Endometrium (tissue), 2 donors: Measurements from ENCODE around the gene KCNJ5.

Experiments used
- FAIRE-seq: peaks from 2 replicates; lab custom pipeline; 2012; peaks lifted over from hg19 to GRCh38; lab: Jason Lieb, UNC
- donor health status: control.
- donor health status: control.

KCNJ5 gene

DNA sequence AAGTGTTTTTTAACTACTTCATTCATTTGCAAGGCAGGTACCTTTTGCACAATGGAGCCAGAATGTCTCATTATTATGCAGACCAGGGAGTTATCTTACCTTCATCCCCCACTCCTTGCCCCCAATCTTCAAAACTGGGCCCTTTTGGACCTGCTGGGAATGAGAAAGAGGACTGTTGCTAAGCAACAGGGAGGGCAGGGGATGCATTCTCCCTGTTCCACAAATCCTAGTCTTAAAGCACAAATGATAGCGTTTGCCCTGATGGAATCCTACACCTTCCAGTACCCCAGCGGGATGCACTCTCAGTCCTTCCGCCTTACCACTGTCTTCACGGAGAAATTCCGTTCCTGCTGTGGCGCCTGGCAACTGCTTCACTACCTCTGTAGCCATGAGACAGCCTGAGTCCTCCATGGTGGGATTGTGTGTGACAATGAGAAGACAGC lies 20.0 kb upstream of the KCNJ5 start:
- no peak for FAIRE-seq

DNA sequence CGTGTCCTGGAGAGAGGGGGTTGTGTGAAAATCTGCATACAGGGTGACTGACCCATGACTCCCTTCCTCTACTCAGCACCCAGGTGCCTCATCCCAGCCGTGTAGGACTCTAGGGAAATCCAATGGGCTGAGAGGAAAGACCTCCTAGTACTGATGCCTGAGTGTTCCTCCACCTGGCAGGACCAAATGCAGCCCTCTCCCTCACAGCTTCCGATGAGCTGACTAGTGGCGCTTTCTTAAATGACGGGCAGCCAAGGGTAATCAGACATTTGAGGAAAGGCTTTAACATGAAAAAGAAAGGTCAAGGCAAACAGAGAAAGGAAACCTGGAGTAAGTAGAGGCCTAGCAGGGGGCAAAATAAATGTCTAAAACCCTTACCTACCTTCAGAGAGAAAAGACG lies 19.1 kb upstream of the KCNJ5 start:
- FAIRE-seq: no peak

DNA sequence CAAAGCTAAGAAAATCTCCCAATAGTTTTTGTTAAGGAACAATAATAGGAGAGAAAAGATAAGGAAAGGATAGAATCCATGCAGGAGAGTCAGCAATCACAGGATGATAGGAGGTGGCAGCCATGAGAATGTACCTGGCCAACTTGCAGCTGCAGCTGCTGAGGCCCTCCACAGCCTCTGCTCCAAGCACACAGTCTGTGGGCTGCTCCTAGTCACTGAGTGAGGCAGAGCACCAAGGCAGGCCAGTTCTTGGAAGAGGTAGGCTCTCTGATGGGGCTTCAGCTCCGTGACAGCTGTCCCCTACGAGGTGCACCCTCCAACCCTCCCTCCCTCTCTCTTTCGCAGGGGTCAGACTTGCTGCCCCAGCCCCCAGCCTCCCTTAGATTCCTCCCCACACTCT lies 18.6 kb upstream of the KCNJ5 start:
- no peak for FAIRE-seq

DNA sequence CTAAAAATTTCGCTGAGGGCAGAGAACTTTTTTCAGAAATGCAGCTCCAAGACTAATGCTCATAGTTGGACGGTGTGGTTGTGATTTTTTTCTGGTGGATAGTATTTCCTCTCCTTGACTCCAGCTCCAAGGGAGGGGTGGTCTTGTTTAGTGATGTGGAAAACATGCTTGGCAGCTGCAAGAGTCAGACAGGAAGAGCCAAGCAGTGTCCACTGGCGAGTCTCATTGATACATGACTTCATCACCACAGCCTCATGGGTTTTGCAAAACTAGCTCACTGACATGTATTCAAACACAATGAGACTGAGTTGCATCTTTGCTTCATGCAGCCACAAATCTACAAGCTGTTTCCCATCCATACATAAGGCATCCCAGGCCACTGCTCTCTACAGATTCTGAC lies 16.7 kb upstream of the KCNJ5 start:
- FAIRE-seq: no peak

DNA sequence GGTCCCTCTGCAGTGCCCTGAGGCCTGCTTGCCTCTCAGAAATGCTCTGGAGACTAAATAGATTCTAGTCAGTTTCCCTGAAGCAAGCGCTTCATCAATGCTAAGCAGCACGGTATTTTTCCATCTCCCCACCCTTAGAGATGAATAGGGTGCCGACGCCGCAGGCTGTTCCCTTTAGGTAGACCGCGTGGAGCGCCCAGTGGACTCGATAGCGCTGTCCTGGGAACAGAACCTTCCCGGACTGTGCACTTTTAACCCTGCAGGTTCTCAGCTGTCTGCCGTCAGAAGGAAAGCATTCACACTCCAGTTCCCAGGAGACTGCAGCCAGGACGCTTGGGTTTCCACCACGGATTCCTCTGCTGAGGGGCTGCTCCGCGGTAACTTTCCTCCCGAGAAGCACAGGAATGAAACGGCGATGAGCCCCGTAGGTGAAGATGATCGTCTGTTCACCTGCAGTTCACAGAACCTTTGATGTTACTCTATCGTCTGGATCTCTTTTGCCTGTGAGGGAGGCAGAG lies 15.0 kb upstream of the KCNJ5 start:
- FAIRE-seq: no peak

DNA sequence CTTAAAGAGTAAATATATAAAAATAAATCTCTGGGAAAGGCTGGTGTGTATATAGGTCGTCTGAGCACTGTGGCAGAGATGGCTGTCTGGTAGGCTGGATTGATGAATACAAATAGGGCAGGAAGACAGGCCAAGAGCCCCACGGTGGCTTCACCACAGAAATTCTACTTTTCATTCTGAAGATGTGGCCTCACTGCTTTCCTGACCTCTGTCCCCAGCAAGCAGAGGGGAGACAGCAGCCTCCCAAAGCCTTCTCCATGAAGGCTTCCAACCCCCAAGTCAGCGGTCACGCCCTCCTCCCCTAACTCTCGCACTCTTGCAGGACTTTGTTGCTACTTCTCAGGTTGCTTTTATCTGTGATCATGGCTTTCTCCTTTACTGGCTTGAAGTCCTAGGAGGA lies 13.4 kb upstream of the KCNJ5 start:
- FAIRE-seq: no peak

DNA sequence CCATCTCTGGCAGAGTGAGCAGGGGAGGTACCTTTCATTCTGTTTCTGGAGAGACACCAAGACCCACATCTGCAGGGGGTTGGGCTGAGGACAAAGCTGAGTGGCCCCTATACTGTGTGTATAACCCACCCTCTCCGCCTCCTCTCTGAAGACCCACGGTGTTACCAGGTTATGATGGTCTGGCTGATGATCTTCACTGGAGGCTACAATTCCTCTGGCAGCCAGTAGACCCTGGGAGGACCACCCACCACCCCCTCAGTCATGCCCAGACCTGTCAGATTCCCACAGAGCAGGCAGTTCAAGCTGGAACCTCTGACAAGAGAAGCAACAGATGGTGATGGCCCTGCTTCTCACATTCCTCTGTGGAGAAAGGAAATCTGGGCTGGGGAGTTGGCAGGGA lies 12.7 kb upstream of the KCNJ5 start:
- FAIRE-seq: no peak

DNA sequence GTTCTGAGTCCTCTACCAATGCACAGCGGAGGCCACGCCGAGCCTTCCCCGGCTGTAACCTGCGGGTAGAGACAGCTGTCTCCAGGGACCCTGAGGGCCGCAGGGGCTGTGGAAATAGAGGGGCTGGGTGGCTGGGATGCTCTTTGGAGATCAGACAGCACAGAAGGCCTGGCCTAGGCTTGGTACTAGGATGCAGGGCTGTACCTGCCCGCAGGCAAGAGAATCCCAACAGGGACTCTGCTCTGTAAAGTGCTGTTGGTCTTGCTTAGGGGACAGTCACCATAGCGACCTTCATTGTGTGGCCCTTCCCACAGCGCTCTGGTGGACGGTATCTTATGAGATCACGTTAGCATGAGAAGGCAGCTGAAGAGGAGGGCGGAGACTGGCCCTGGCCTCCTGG lies 11.3 kb upstream of the KCNJ5 start:
- no peak for FAIRE-seq

DNA sequence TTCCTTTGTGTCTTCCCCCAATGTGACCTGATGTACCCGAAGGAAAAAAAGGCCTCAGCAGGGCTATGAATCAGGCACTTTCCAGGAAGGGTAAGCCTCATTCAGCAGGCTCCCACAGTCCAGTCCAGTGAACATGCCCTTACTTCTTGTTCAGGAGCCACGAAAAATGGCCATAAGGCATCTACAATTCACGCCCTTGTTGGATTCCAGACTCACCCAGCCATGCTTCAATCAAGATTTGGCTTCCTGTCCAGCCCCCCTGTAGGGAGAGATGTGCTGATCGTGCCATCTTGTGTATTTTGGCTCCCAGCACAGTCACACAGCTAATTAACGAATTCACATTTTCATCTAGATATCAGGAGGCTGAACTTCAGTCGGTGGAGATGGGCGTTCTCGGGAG lies 9.9 kb upstream of the KCNJ5 start:
- no peak for FAIRE-seq

DNA sequence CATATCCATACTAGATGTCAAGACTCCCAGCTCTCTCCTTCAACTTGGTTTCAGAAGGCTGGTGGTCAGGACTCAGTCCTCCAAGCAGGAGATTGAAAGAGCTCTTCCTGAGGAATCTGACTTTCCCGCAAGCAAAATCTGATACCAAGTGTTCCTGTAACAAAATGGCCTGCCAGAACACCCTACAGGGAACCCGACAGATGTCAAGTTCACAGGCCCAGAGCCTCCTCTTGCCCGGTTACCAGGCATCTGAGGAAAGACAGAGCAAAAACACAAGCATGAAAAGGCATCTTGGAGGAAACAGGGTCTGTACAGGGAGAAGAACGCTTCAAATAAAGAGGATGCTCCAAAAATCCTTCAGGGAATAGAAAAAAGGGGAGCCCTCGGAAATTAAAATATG lies 8.7 kb upstream of the KCNJ5 start:
- FAIRE-seq: no peak

DNA sequence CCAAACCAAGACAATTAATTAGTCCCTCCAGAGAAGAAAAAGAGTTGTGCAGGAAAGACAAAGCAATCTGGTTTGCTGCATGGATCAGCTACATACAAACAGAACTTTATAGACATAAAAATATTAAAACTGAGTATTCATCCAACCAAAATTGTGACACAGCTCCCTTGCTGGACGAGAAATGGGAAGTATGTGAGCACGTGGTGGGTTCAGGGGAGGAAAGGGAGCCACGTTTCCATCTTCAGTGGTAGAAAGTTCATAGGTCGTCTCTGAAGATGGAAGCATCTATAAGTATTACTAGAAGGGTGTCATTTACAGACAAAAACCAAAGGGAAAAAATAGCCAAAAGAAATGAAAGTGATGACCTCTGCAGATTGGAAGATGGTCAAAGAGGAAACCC lies 7.1 kb upstream of the KCNJ5 start:
- no peak for FAIRE-seq

DNA sequence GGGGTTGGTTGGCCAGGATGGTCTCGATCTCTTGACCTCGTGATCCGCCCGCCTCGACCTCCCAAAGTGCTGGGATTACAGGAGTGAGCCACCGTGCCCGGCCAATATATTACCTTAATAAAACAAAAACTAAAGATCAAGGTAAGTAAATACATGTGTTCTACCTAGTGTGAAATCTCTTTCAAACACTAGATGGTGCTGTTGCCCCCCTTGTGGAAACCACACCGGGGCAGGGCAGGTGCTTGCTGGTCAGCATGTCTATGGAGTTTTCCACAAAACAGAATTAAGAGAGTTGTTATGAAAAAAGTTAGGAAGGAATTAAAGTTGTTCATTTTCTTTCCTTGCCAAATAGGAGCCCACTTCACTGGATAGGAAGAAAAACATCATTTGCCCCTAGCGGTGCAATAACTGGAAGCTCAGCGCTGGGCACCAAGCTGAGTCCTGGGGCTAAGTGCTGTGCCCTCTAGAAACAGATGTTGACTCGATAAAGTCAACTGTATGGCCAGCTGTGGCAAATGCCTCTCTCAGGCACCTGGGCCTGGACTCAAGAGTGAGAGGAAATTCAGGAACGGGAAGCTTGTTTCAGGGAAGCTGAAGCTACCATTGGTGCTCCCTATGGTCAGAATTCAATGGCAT lies 6.3 kb upstream of the KCNJ5 start:
- FAIRE-seq: peak; percentile 41

DNA sequence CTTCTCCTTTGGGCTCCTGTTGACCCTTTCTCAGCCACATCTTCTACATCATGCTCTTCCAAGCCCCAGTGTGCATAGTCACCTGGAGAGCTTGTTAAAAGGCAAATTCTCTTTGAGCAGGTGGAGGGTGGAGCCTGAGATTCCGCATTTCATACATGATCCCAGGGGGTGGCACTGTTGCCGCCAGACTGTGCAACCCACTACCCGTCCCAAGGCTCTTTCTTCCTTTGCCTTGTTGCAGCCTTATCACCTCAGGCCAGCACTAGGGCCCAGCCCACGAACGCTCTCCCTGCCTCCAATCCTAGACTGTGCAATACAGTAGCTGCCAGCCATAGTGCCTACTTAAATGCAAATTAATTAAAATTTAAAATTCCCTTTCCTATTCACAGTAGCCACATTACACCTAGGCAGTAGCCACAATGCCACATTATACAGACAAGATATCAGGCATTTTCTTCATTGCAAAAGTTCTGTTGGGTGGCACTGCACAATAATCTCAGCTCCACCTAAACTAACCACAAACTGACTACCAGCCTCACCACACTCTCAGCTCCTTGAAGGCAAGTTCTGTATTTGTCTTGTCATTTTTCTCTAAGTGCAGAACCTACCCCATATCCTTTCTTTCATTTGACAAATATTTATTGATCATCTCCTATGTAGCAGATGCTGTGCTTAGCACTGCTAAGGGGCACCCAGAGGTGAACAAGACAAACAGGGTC lies 4.6 kb upstream of the KCNJ5 start:
- no peak for FAIRE-seq

DNA sequence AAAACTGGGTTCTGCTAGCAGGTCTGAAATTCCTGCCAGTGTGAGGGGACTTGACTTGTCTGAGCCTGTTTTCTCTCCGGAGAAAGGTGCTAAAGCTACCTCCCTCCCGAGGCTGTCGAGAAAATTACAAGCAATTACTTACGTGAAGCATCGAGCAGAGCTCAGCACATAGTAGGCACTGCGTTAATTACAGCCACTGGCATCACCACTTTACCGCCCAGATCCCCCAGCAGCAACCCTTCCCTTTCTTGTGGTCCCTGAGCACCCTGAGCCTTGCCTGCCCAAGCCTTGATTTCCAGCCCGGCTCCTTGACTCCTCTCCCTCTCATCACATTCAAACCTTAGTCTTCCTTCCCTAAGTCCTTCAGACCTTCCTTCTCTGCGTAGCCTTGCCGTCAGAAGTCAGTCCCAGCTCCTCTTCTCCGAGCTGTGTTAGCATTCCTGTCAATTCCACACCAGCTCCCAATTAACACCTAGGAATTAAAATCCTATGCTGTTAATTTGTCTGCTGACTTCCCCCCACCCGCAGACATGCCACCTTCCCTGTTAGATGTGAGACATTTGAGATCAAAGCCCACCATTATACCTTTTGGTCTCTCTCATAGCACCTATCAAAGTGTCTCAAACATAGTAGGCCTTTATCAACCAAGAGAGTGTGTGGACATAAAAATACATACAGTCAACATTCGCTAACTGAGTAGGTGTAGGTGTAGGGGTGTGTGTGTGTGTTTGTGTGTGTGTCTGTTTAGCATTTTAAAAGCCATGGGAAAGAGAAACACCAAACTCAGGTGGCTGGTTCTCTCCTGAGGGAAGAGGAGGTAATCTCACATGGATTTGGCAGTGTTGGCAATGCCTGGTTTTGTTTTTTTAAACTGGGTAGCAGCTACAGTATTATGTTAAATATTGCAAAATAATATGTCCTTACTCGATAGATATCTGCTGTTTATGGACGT lies 2.8 kb upstream of the KCNJ5 start:
- no peak for FAIRE-seq

DNA sequence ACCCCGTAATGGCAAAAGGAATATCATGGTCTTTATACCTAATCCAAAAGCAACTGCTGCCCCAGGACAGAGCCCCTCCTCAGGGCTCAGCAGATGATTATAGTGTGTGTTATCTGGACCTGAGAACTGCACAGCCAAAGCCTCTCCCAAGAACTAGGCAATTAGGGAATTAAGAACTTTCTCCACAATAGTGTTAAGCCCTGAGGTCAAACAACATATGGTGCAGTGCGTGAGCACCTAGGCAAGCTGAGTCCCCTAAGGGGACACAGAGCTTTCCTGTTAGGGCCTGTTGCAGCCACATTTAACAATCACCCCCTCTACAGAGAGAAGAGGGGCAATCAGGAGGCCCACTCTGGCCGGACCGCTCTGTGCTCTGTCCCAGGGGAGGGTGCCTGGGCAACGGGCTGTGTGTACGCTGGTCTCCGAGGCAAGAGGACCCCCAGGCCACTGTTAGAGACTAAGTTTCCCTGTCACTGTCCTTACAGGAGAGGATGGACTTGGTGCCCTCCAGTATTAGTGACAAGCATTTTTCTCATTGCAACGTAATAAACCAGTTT lies 1.4 kb upstream of the KCNJ5 start:
- no peak for FAIRE-seq

DNA sequence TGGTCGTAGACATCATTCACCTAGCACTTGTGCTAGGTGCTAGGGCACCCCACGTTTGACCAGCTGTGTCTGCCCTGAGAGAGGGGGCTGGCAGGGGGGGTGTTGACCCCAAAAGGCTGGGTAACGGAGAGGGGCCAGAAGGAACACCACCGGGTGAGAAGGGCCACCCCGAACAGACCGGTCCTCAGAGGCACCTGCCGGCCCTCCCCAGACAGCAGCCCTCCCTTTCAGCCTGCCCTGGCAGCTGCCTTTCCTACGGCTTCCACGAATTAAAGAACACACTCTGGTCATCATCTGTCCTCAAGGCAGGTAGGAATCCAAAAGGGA lies 977 bp upstream of the KCNJ5 start:
- FAIRE-seq: no peak

DNA sequence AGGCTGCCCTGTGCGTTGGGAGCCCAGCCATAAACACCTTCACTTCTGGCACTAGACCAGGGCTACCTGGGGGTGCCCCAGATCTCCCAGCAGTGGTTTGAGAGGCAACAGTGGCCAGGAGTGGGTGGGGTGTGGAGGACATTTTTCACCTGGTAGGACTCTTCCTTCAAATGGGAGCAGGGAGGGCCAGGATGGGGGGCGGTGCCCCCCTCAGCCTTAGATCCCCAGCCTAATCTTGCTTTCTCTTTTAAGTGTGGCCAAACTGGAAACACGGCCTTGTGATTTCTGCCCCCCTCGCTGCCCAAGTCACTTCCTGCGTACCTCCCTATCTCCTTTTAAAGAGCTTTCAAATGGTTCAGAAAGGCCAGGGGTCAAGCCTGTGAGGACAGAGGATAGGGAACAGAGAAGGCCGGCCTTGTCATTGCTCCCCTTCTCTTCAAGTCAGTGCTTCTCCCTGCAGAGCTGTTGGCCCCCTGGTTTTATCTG lies 800 bp downstream of the KCNJ5 start:
- FAIRE-seq: no peak

DNA sequence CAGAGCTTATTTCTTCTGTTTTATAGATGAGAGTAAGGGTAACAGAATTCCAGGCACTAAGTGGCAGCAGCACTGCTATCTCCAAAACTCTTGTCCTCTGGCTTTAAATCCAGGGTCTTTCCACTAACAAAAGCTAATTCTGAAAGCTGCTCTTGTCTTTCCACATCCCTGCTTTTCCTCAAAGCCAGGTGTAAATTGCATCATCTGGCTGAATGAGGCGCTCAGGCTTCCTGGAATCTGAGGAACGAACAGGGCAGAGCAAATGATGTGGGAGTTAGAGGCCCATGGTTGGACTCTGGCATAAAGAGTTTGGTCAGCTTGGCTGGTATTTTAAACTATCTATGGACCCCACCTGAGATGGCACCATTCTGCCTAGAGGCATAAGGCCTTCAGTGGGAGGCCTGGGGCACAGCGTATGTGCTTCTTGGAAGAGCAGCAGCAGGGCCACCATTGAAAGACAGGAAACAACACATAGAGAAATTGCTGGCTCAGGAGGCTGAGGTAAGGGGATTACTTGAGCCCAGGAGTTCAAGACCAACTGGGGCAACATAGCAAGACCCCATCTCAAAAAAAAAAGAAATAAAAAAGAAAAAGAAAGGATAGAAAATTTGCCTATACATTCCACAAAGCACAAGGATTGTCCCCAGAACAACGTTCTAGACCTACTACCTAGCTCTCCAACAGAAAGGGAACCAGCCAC lies 1.9 kb downstream of the KCNJ5 start:
- FAIRE-seq: no peak

DNA sequence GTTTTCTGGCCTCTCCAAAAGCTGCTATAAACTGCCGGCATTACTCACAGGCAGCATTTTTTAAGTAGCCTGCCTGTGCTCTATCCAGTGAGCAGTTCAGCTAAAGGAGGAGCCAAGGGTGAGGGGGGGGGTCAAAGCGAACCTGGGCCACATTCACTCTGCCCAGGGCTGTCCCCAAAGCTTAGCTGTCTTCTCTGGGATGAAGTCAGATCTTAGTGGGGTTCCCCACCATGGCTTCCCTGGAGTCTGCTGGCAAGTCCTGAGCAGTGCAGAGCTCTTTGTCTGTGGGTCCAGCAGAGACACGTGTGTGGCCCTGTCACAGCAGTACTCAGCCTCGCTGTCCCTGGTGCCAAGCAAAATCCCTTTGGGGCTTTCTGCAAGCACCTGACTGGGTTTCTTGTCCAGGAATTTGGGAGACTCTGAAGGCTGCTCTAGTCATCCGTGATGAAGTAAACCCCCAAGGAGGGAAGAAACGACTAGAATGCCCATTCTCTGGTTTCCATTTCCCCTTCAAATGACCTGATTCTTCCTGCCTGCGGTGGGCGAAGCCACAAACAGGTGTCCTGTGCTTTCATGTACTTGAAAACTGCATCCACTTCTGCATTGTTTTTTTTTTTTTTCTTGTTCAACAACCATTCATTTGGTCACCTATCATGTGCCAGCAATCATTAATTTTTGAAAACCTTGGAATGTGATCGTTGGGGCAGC lies 2.6 kb downstream of the KCNJ5 start:
- FAIRE-seq: no peak

DNA sequence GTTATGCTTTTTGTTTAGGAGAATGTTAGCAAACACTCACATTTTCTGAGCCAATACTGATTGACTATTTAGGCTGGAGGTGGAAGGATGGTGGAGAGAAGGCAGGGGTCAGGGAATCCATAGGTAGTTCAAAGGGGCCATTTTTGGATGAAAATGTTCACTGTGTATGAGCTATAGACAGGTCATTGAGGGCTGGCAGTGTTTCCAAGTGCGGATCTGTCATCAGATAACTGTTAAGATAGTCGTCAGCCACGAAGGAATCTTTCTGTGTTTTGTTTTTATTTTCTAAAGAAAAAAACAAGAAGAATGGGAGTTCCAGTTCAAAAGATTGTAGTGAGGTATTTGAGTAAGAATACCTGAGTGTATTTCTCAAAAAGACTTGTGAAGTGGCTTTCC lies 3.1 kb downstream of the KCNJ5 start:
- no peak for FAIRE-seq

DNA sequence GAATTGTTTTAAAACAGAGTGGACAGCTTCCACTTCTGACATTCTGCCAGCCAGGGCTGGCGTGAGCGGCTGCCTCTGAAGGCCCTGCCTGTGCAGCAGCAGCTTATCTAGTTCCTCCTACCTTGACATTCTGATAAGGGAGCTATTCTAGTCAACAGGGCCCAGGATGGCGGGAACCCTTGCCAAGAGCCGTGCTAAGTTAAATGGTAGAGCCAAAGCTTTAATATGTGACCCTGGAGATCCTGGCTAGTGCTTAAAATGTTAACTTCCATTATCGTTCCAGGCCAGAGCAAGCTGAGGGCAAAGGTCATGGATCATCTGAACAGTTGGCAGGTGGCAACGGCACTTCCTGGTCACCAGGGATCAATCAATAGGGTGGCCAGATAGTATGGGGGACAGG lies 3.5 kb downstream of the KCNJ5 start:
- no peak for FAIRE-seq
